Measurements from ENCODE around the gene ADGRA1.

ADGRA1 gene

GRCh38 chr10:133088179-133088955 is 643 bp downstream of the ADGRA1 start:
- no peak for TF ChIP-seq ZNF274 (IDR thresholded peaks at IDR 0.05; ENCODE audit: low read depth, low read length)
- no peak overlapping the region for H3K4me3 ChIP-seq (ENCODE audit: low read length)

- TF ChIP-seq ZNF274 (IDR thresholded peaks at IDR 0.05; ENCODE audit: low read depth, low read length), result no peak
These were observed 1.5 kb downstream of the ADGRA1 start for GRCh38 chr10:133088956-133089800.

GRCh38 chr10:133090101-133090500 is 2.4 kb downstream of the ADGRA1 start:
- no peak overlapping the region for H3K4me3 ChIP-seq (ENCODE audit: low read length)
- no peak for TF ChIP-seq ZNF274 (IDR thresholded peaks at IDR 0.05; ENCODE audit: low read depth, low read length)

More at GRCh38 chr10:133088956-133089800, 1.5 kb downstream of the ADGRA1 start:
- H3K4me3 ChIP-seq (ENCODE audit: low read length), result no peak overlapping the region

- H3K4me3 ChIP-seq (ENCODE audit: low read length), result no peak overlapping the region
- TF ChIP-seq ZNF274 (IDR thresholded peaks at IDR 0.05; ENCODE audit: low read depth, low read length), result no peak
These were observed 2.9 kb downstream of the ADGRA1 start for GRCh38 chr10:133090654-133091053.

- H3K4me3 ChIP-seq (ENCODE audit: low read length), result no peak overlapping the region
- no peak for TF ChIP-seq ZNF274 (IDR thresholded peaks at IDR 0.05; ENCODE audit: low read depth, low read length)
These were observed 3.6 kb downstream of the ADGRA1 start for GRCh38 chr10:133091316-133091715.

- H3K4me3 ChIP-seq (ENCODE audit: low read length), result no peak overlapping the region
- no peak for TF ChIP-seq ZNF274 (IDR thresholded peaks at IDR 0.05; ENCODE audit: low read depth, low read length)
These were observed 5.6 kb downstream of the ADGRA1 start for GRCh38 chr10:133093291-133093690.

GRCh38 chr10:133094286-133094685 is 6.6 kb downstream of the ADGRA1 start:
- TF ChIP-seq ZNF274 (IDR thresholded peaks at IDR 0.05; ENCODE audit: low read depth, low read length), result no peak
- H3K4me3 ChIP-seq (ENCODE audit: low read length), result no peak overlapping the region

GRCh38 chr10:133094866-133095265 is 7.1 kb downstream of the ADGRA1 start:
- TF ChIP-seq ZNF274 (IDR thresholded peaks at IDR 0.05; ENCODE audit: low read depth, low read length), result no peak
- H3K4me3 ChIP-seq (ENCODE audit: low read length), result no peak overlapping the region

- TF ChIP-seq ZNF274 (IDR thresholded peaks at IDR 0.05; ENCODE audit: low read depth, low read length), result no peak
These were observed 7.9 kb downstream of the ADGRA1 start for GRCh38 chr10:133095586-133095985.

GRCh38 chr10:133096616-133097269 is 9.0 kb downstream of the ADGRA1 start:
- no peak for TF ChIP-seq ZNF274 (IDR thresholded peaks at IDR 0.05; ENCODE audit: low read depth, low read length)

More at GRCh38 chr10:133095586-133095985, 7.9 kb downstream of the ADGRA1 start:
- H3K4me3 ChIP-seq (ENCODE audit: low read length), result no peak overlapping the region

GRCh38 chr10:133097418-133097817 is 9.7 kb downstream of the ADGRA1 start:
- no peak overlapping the region for H3K4me3 ChIP-seq (ENCODE audit: low read length)
- no peak for TF ChIP-seq ZNF274 (IDR thresholded peaks at IDR 0.05; ENCODE audit: low read depth, low read length)

More at GRCh38 chr10:133096616-133097269, 9.0 kb downstream of the ADGRA1 start:
- no peak overlapping the region for H3K4me3 ChIP-seq (ENCODE audit: low read length)

GRCh38 chr10:133097961-133098360 is 10.2 kb downstream of the ADGRA1 start:
- TF ChIP-seq ZNF274 (IDR thresholded peaks at IDR 0.05; ENCODE audit: low read depth, low read length), result no peak
- H3K4me3 ChIP-seq (ENCODE audit: low read length), result no peak overlapping the region

- TF ChIP-seq ZNF274 (IDR thresholded peaks at IDR 0.05; ENCODE audit: low read depth, low read length), result no peak
- no peak overlapping the region for H3K4me3 ChIP-seq (ENCODE audit: low read length)
These were observed 10.9 kb downstream of the ADGRA1 start for GRCh38 chr10:133098426-133099124.

GRCh38 chr10:133099571-133099970 is 11.8 kb downstream of the ADGRA1 start:
- no peak overlapping the region for H3K4me3 ChIP-seq (ENCODE audit: low read length)
- TF ChIP-seq ZNF274 (IDR thresholded peaks at IDR 0.05; ENCODE audit: low read depth, low read length), result no peak
